Limb (tissue), 2 donors: ENCODE data around the gene HES5.

ENCODE experiments used
- DNase-seq, 2 donors: peaks; one replicate each; pipeline ENCODE4 v3.0.0-alpha.2; 2016; ENCODE audit errors: extremely low spot score in 2 of 2

Gene HES5

GRCh38 chr1:2532485-2533160 lies 2.6 kb upstream of the HES5 start:
- peak in 1 of 2 donors; percentile 59 for DNase-seq

- DNase-seq = no peak
Observed at GRCh38 chr1:2530513-2531361, 674 bp upstream of the HES5 start.

- no peak for DNase-seq
Observed at GRCh38 chr1:2528966-2529783, 888 bp downstream of the HES5 start.

DNA sequence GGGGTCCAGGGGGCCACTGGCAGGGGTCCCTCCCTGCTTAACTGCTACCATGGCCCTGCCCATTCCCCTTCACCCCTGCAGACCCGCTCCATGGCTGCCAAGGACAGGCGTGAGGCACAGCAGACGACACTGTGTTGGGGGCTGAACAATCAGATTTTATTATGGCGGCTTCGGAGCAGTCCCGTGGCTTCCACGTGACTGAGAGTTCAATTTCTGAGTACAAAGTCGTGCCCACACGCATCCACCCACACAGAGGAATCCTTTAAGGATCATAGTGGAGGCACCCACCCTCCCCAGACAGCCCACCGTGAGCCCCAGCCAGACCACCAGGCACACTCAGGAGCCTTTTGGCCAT lies 1.5 kb downstream of the HES5 start:
- DNase-seq = no peak

- DNase-seq = no peak
Observed at GRCh38 chr1:2528016-2528415, 2.0 kb downstream of the HES5 start.

DNA sequence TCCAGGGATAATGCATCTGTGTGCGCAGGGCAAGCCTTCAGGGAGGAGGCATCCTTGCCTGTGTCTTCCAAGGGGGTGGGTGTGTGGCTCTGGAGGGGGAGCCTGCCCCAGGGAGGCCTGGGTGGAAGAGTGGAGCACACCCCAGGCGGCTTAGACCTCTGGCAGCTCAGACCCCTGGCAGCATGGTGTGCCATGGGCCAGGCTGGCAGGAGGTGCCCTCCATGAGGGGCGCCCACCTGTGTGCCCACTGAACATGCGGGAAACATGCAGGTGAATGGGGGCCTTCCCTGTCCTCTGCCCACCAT lies 2.6 kb downstream of the HES5 start:
- DNase-seq = no peak

DNA sequence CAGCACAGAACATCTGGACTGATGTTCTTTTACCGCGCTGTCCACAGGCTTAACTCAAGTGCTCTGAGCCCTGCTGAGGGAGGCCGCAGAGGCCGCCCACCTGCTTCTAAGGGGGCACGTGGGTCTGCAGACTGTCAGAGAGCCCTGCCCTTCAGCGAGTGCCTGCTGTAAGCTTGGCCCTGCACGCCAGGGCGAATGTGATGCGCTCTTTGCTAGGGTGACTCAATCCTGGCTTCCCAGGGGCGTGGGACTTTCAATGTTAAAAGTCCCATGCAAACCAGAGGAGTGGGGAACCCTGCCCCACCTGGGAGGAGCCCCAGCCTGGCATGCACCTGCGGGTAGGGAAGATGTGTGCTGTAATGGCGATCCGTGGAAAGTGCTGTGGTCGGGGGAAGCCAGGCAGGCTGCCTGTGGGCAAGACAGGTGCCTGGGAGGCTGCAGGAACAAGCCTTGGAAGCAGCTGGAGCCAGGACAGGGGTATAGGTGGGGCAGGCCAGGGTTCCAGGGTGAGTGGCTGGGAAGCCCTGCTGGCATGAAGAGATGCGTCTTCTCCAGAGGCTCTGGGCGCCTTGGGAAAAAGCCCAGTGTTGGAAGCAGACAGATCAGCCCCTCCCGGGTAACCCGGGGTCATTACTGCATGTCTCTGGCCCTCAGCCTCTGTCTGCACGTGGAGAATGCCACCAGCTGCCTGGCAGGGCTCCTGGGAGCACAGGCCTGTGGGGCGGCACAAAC lies 3.1 kb downstream of the HES5 start:
- DNase-seq = no peak

GRCh38 chr1:2525920-2526823 lies 3.9 kb downstream of the HES5 start, which contains the start of gene PANK4:
PANK4 (minus strand) TSS chr1:2526596; CDS start chr1:2526587, 9 bp downstream.
- peak; percentile 94 to 96 for DNase-seq

- no peak for DNase-seq
Observed at GRCh38 chr1:2525572-2525919, 4.5 kb downstream of the HES5 start.

DNA sequence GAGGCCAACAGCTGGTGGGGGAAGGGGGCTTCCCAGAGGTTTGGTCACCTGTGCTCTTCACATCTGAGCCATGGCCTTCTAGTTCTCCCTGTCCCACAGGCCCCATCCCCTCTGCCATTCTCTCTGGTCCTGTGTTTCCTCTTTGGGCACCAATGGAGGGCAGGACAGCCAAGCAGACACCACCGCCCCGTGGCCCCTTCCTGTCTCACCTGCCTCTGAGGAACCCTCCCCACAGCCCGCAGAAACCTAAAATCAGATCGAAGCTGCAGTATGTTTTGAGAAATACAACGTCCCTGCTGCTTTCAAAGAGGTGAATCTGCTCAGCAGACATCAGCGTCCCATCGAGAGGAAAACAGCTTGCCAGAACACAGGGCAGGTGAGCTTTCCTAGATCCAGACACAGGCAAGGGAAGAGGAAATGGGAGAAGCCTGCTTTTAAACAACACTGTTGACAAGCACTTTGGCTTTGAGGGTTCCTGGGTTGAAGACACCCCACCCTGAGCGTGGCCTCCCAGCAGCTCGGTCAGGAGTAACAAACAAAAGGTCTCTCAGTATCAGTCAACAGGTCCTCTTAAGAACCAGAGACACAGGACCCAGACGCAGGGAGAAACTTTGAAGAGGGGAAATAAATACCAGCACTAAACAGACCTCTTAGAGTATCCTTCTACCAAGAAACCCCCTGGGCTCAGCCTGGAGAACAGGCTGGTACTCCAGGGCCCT lies 6.0 kb downstream of the HES5 start:
- DNase-seq = no peak

DNA sequence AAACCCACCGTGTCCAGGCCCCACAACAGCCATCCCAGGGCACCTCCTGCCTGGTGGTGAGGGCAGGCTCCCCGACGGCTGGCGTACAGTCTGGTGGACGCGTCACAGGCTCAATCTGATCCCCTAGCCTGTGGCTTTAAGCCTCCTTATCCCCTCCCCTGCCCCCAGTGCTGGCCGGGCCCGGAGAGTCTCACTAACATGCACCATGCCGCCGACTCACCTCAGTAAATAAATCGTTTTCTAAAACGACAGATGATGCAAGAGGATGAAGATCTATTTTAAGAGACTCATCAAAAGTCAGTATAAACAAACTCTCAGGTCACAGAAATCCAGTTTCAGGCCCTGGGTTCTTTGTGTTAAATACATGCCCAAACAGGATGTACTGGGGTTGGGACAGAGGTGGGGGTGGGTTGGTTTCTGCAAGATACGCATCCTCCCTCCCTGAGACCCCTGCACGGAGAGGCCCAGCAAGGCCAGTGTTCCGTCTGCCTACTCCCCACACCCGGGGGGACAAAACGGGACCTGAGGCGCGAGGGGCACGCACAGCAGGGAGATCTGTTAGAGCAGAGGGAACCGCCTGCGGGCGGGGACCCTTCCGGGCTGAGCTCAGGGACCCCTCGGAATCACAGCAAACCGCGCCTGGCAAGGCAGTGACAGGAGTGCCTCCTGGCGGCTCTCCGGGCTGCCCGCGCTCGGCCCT lies 6.7 kb downstream of the HES5 start:
- DNase-seq = no peak

- no peak for DNase-seq
Observed at GRCh38 chr1:2522230-2522629, 7.8 kb downstream of the HES5 start.

GRCh38 chr1:2520806-2521205 lies 9.3 kb downstream of the HES5 start:
- DNase-seq = no peak

GRCh38 chr1:2520206-2520605 lies 9.9 kb downstream of the HES5 start:
- no peak for DNase-seq

GRCh38 chr1:2519729-2520128 lies 10.3 kb downstream of the HES5 start:
- no peak for DNase-seq

DNA sequence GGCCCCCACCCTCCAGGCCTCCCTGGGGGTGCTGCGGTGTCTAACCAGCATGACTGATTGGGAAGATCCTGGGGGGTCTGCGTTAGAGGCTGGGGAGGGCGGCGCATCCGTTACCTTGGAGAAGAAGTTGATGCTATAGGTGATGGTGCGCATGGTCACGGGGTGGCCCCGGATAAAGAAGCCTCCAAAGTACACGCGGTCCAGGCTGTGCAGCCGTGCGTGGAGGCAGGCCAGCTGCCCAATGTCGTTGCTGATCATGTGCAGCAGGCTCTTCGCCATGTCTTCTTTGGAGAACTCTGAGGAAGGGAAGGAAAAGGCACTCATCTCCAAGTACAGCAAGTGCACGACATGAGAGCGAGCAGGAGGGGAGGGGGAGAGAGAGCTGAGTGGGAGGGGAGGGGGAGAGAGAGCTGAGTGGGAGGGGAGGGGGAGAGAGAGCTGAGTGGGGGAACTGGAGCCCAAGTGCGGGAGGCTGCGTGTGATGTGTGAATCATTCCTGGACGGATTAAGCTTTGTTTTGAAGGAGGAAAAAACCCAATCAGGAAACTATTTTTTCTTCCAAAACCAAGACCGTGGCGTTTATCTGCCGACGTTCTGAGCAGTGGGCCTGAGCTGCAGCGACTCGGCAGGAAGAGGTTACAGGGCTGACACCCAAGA lies 10.9 kb downstream of the HES5 start:
- DNase-seq = no peak

DNA sequence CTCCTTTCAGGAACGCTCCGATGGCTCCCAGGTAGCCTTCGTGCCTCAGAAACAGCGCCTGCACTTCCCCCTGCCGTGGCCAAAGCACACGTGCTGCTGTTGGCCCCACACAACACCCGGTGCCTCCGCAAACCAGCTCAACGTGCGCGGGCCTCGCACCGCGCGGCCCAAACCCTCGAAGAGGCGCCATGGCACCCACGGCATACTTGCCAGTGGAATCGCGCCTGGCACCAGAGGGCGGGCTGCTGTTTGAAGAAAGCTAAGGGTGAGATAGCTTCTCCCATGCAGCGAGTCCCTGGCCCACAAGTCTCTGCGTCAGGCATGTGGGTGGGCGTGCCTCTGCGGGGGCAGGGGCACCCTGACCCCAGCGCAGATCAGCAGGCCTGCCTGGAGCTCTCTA lies 11.5 kb downstream of the HES5 start:
- no peak for DNase-seq

DNA sequence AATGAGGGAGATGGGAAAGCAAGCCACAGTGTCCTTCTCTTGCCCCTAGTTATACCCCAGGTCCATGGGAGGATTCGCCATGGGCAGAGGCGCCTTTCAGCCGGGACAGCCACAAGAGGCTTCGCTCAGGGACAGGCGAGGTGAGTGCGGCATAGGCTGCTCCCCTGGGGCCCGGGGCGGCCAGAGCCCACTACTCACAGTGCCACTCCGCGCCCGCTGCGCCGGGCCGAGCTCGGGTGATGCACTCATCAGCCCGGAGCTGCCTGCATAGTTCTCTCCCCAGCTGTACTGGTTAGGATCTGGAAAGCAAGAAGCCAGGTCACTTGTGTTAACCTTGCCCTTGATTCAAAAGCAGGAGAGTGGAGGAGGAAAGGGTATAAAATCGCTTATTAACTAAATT lies 12.1 kb downstream of the HES5 start:
- DNase-seq = no peak

DNA sequence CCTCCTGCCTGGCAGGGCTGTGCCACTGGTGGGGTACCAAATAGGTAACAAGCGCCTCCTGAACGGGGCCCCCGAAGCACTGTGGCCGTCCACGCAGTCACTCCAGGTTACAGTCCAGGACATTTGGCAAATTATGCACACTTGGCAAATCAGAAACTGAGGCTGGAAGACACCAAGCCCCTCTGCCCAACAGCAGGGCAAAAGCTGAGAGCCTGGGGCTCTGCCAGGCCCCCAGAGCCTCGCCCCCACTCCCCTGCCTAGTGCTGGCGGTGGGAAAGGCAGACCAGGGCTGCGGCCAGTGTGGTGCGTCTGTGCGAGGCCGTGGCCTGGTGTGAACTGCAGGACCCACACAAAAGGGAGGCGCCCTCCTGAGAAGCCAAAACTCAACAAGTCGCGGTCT lies 13.1 kb downstream of the HES5 start:
- DNase-seq = no peak
